Caco-2 (cell line): ENCODE results near the gene MYL3. TPM values are rescaled to one million over a fixed set of nuclear protein-coding genes. Genes with fewer than 3 reads are reported as not detected.

Experiments used
- BruUV-seq: library from RNA; stranded (reverse); fragments of 400-500 nt; replicated peaks from 2 replicates; lab custom pipeline; 2021; lab: Mats Ljungman, UMichigan
- CTCF ChIA-PET: fragments of 300-600 bp; sonication (Branson Sonifier 250); formaldehyde crosslinking; loops from one replicate; lab custom pipeline; 2022; ENCODE audit warnings: antibody characterized with exemption; lab: Charles Lee
- POLR2A ChIA-PET: fragments of 300-600 bp; sonication (Branson Sonifier 250); formaldehyde crosslinking; loops from one replicate; lab custom pipeline; 2022; ENCODE audit warnings: antibody characterized with exemption; lab: Charles Lee
- DNase-seq, 2 experiments: peaks; one replicate each; pipeline versions ENCODE4 v3.0.0 to v3.0.0-alpha.2; 2020 to 2022
- H3K27me3 ChIP-seq: replicated peaks from 2 replicates; pipeline ENCODE4 v1.6.0; 2011; ENCODE audit warnings: low read length; ENCODE audit not compliant: control insufficient read depth, insufficient read depth
- H3K36me3 ChIP-seq: 2 replicates; pipeline ENCODE4 v1.5.1; 2011; ENCODE audit warnings: low read length; ENCODE audit not compliant: control insufficient read depth, insufficient read depth
- H3K4me1 ChIP-seq: fragments of 250-450 bp; sonication (Bioruptor Pico); 2 replicates; pipeline ENCODE4 v1.5.1; 2020; ENCODE audit warnings: mild to moderate bottlenecking
- H3K4me3 ChIP-seq: 2 replicates; pipeline ENCODE4 v1.5.1; 2011; ENCODE audit warnings: low read depth, mild to moderate bottlenecking, control low read depth, low read length
- H3K9me3 ChIP-seq: fragments of 250-450 bp; sonication (Bioruptor Pico); 2 replicates; pipeline ENCODE4 v1.5.1; 2020; ENCODE audit warnings: mild to moderate bottlenecking, moderate library complexity
- H3K27ac Mint-ChIP-seq: one replicate; pipeline ENCODE4 v1.8.0; 2022; ENCODE audit warnings: mixed read lengths; ENCODE audit not compliant: unreplicated experiment
- H3K27me3 Mint-ChIP-seq: one replicate; pipeline ENCODE4 v1.8.0; 2022; ENCODE audit warnings: mixed read lengths; ENCODE audit not compliant: insufficient read depth, unreplicated experiment
- H3K36me3 Mint-ChIP-seq: one replicate; pipeline ENCODE4 v1.8.0; 2022; ENCODE audit warnings: mild to moderate bottlenecking, mixed read lengths; ENCODE audit not compliant: insufficient read depth, unreplicated experiment
- H3K4me1 Mint-ChIP-seq: one replicate; pipeline ENCODE4 v1.8.0; 2022; ENCODE audit warnings: low read depth, mixed read lengths; ENCODE audit not compliant: unreplicated experiment
- H3K4me3 Mint-ChIP-seq: one replicate; pipeline ENCODE4 v1.8.0; 2022; ENCODE audit warnings: mild to moderate bottlenecking, moderate library complexity, mixed read lengths; ENCODE audit not compliant: unreplicated experiment
- H3K9me3 Mint-ChIP-seq: one replicate; pipeline ENCODE4 v1.8.0; 2022; ENCODE audit warnings: mixed read lengths; ENCODE audit not compliant: unreplicated experiment
- intact Hi-C: fragments of 100-400 bp; cut with micrococcal nuclease; formaldehyde crosslinking; loops from one replicate; pipeline ENCODE4 v1.10.0; 2022; ENCODE audit not compliant: unreplicated experiment
- total RNA-seq: library from RNA; stranded (reverse); gene quantifications from 2 replicates; pipeline ENCODE4 v1.2.3, GENCODE V29; 2022
- TF ChIP-seq, protein P1 (sequence below), 2 experiments: fragments of 200-600 bp in 1 of 2; IDR thresholded peaks; 1 replicate in 1 of 2; 2 replicates in 1 of 2; pipeline versions ENCODE4 v1.5.1 to v1.8.0; 2011 to 2022; ENCODE audit warnings: antibody characterized with exemption in 1 of 2, control low read depth in 1 of 2, inconsistent platforms in 1 of 2, low read depth in 1 of 2, low read length in 1 of 2, mild to moderate bottlenecking in 1 of 2, moderate library complexity in 1 of 2; ENCODE audit not compliant: insufficient read depth in 1 of 2, severe bottlenecking in 1 of 2, unreplicated experiment in 1 of 2

The MYL3 gene
- total RNA-seq, 1 experiment from 2014 or later = 13.8 TPM

GRCh38 chr3:46881596-46882376, 18.5 kb upstream of the MYL3 start:
- peak; percentile 50 to 55 for DNase-seq
- Mint-ChIP-seq H3K9me3 (no peaks in the 10 kb centered on the region), H3K4me3 (peak overlapping the region; percentile 85), H3K36me3 (no peaks in the 10 kb centered on the region), H3K27me3 (peaks cover 9% of the 10 kb centered on the region), H3K4me1 (peaks cover 10% of the 10 kb centered on the region), H3K27ac (no peak overlapping the region)
- intact Hi-C loops = no loop called here
- no peaks in the 10 kb centered on the region for H3K27me3 ChIP-seq
- H3K4me1 ChIP-seq = peaks cover 46% of the 10 kb centered on the region
- CTCF ChIA-PET = interaction anchor here (0.6 kb wide), 1 partner anchor 13 kb away, joined by 3 read pairs; no protein-coding TSS in a partner anchor
- BruUV-seq = no TSS peak
- H3K36me3 ChIP-seq = no peaks in the 10 kb centered on the region
- peak overlapping the region; percentile 58 for H3K4me3 ChIP-seq
- POLR2A ChIA-PET = interaction anchor here (0.7 kb wide), 1 partner anchor 8 kb away, joined by 5 read pairs; no protein-coding TSS in a partner anchor
- no peaks in the 10 kb centered on the region for H3K9me3 ChIP-seq
- TF ChIP-seq, protein P1, sequence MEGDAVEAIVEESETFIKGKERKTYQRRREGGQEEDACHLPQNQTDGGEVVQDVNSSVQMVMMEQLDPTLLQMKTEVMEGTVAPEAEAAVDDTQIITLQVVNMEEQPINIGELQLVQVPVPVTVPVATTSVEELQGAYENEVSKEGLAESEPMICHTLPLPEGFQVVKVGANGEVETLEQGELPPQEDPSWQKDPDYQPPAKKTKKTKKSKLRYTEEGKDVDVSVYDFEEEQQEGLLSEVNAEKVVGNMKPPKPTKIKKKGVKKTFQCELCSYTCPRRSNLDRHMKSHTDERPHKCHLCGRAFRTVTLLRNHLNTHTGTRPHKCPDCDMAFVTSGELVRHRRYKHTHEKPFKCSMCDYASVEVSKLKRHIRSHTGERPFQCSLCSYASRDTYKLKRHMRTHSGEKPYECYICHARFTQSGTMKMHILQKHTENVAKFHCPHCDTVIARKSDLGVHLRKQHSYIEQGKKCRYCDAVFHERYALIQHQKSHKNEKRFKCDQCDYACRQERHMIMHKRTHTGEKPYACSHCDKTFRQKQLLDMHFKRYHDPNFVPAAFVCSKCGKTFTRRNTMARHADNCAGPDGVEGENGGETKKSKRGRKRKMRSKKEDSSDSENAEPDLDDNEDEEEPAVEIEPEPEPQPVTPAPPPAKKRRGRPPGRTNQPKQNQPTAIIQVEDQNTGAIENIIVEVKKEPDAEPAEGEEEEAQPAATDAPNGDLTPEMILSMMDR (IDR thresholded peaks at IDR 0.05; ENCODE audit: insufficient read depth in 1 of 2, low read depth in 1 of 2, low read length in 1 of 2, severe bottlenecking in 1 of 2, unreplicated experiment in 1 of 2) = no peak

- intact Hi-C loops = no loop called here
- ChIA-PET POLR2A (interaction anchor here (0.5 kb wide), 1 partner anchor 96 kb away, joined by 3 read pairs; no protein-coding TSS in a partner anchor), CTCF (no interaction called here)
- no TSS peak for BruUV-seq
- Histone ChIP-seq H3K27me3 (no peaks in the 10 kb centered on the region), H3K4me3 (peak overlapping the region; percentile 58), H3K4me1 (peaks cover 53% of the 10 kb centered on the region), H3K9me3 (no peaks in the 10 kb centered on the region), H3K36me3 (no peaks in the 10 kb centered on the region)
- Mint-ChIP-seq H3K4me1 (peaks cover 10% of the 10 kb centered on the region), H3K4me3 (peak overlapping the region; percentile 85), H3K36me3 (no peaks in the 10 kb centered on the region), H3K9me3 (no peaks in the 10 kb centered on the region), H3K27ac (no peak overlapping the region), H3K27me3 (peaks cover 9% of the 10 kb centered on the region)
- TF ChIP-seq, protein P1 (IDR thresholded peaks at IDR 0.05; ENCODE audit: insufficient read depth in 1 of 2, low read depth in 1 of 2, low read length in 1 of 2, severe bottlenecking in 1 of 2, unreplicated experiment in 1 of 2) = no peak
- DNase-seq = no peak
Observed at GRCh38 chr3:46880884-46881595, 17.8 kb upstream of the MYL3 start.

GRCh38 chr3:46878781-46879436, 15.7 kb upstream of the MYL3 start:
- Mint-ChIP-seq H3K4me3 (no peak overlapping the region), H3K4me1 (peaks cover 10% of the 10 kb centered on the region), H3K9me3 (no peaks in the 10 kb centered on the region), H3K27ac (peak overlapping the region; percentile 60), H3K36me3 (peaks cover 4% of the 10 kb centered on the region), H3K27me3 (peaks cover 5% of the 10 kb centered on the region)
- POLR2A ChIA-PET = interaction anchor here (0.7 kb wide), 1 partner anchor 1190 kb away, joined by 5 read pairs; the partner anchor contains the start of gene SACM1L
- Histone ChIP-seq H3K4me1 (peaks cover 56% of the 10 kb centered on the region), H3K36me3 (no peaks in the 10 kb centered on the region), H3K9me3 (no peaks in the 10 kb centered on the region), H3K27me3 (no peaks in the 10 kb centered on the region), H3K4me3 (no peak overlapping the region)
- TF ChIP-seq, protein P1 (IDR thresholded peaks at IDR 0.05; ENCODE audit: insufficient read depth in 1 of 2, low read depth in 1 of 2, low read length in 1 of 2, severe bottlenecking in 1 of 2, unreplicated experiment in 1 of 2) = no peak
- CTCF ChIA-PET = no interaction called here
- intact Hi-C loops = loop anchor here (2.0 kb wide), 2 partner anchors 14 kb away; no protein-coding TSS in a partner anchor
- TSS peak; percentile 63 for BruUV-seq
- DNase-seq = peak; percentile 86 to 95
